Astrocyte (in vitro differentiated cells and primary cell): ENCODE data around the gene EGFR.

Experiments
- EZH2 ChIP-seq: IDR thresholded peaks from 2 replicates; pipeline ENCODE4 v1.6.1; 2012; ENCODE audit warnings: mild to moderate bottlenecking, low read length, inconsistent platforms; ENCODE audit not compliant: insufficient read depth
- TF ChIP-seq, protein P1 (sequence below): IDR thresholded peaks from 2 replicates; pipeline ENCODE4 v1.5.1; 2011; ENCODE audit warnings: low read depth, mild to moderate bottlenecking, inconsistent platforms, low read length, moderate library complexity; ENCODE audit not compliant: insufficient read depth

DNA sequence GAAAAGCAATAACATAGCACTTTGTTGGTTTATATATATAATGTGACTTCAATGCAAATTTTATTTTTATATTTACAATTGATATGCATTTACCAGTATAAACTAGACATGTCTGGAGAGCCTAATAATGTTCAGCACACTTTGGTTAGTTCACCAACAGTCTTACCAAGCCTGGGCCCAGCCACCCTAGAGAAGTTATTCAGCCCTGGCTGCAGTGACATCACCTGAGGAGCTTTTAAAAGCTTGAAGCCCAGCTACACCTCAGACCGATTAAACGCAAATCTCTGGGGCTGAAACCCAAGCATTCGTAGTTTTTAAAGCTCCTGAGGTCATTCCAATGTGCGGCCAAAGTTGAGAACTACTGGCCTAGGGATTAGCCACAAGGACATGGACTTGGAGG lies 191.4 kb downstream of the EGFR start:
- TF ChIP-seq, protein P1, sequence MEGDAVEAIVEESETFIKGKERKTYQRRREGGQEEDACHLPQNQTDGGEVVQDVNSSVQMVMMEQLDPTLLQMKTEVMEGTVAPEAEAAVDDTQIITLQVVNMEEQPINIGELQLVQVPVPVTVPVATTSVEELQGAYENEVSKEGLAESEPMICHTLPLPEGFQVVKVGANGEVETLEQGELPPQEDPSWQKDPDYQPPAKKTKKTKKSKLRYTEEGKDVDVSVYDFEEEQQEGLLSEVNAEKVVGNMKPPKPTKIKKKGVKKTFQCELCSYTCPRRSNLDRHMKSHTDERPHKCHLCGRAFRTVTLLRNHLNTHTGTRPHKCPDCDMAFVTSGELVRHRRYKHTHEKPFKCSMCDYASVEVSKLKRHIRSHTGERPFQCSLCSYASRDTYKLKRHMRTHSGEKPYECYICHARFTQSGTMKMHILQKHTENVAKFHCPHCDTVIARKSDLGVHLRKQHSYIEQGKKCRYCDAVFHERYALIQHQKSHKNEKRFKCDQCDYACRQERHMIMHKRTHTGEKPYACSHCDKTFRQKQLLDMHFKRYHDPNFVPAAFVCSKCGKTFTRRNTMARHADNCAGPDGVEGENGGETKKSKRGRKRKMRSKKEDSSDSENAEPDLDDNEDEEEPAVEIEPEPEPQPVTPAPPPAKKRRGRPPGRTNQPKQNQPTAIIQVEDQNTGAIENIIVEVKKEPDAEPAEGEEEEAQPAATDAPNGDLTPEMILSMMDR = no peak
- no peak for TF ChIP-seq EZH2
